RWPE2 (cell line): ENCODE results near the gene MRO.

ENCODE experiments used
- ATAC-seq: fragments of 200-7000 bp; cut with Tn5 transposase; 3 replicates; pipeline ENCODE4 v1.9.1; 2021; ENCODE audit warnings: low read depth
- DNase-seq: peaks from one replicate; pipeline ENCODE4 v3.0.0-alpha.2; 2020; ENCODE audit warnings: low spot score
- H3K27ac ChIP-seq: fragments of 450-650 bp; 2 replicates; pipeline ENCODE4 v1.5.1; 2017; ENCODE audit warnings: mild to moderate bottlenecking; ENCODE audit not compliant: poor library complexity, severe bottlenecking
- H3K27me3 ChIP-seq: fragments of 250-450 bp; sonication (Bioruptor Pico); 2 replicates; pipeline ENCODE4 v1.5.1; 2021; ENCODE audit warnings: mild to moderate bottlenecking, moderate library complexity; ENCODE audit not compliant: insufficient read depth, poor library complexity, severe bottlenecking
- H3K36me3 ChIP-seq: fragments of 250-450 bp; sonication (Bioruptor Pico); 2 replicates; pipeline ENCODE4 v1.5.1; 2020; ENCODE audit warnings: low read depth, mild to moderate bottlenecking, moderate library complexity
- H3K4me1 ChIP-seq: fragments of 250-450 bp; sonication (Bioruptor Pico); 2 replicates; pipeline ENCODE4 v1.5.1; 2021; ENCODE audit warnings: mild to moderate bottlenecking, moderate library complexity; ENCODE audit not compliant: insufficient read depth, poor library complexity, severe bottlenecking
- H3K4me3 ChIP-seq: fragments of 250-450 bp; sonication (Bioruptor Pico); 2 replicates; pipeline ENCODE4 v1.5.1; 2021; ENCODE audit warnings: mild to moderate bottlenecking, moderate library complexity; ENCODE audit not compliant: severe bottlenecking
- H3K9me3 ChIP-seq: fragments of 250-450 bp; sonication (Bioruptor Pico); 2 replicates; pipeline ENCODE4 v1.5.1; 2021; ENCODE audit warnings: mild to moderate bottlenecking, moderate library complexity; ENCODE audit not compliant: severe bottlenecking
- CTCF ChIP-seq: fragments of 450-650 bp; IDR thresholded peaks from one replicate; pipeline ENCODE4 v1.5.1; 2017; ENCODE audit warnings: mild to moderate bottlenecking, moderate library complexity; ENCODE audit not compliant: poor library complexity, severe bottlenecking

MRO gene

DNA sequence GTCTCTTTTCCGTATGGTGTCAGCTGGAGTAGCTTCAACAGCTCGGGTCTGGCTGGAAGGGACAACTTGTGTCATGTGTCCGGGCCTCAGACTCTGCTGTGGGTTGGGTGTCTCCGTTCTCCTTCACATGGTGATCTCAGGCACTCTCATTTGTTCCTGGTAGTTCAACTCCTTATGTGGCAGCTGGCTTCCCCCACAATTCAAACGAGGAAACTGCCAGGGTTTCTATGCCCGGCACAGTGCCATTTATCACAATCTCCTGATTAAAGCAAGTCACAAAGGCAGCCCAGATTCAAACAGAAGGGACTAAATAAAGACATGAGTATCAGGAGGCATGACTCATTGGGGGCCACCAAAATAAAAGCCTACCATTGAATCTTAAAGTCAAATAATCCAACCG, 22.7 kb downstream of the MRO start:
- DNase-seq (no peak), ATAC-seq (no peak)
- H3K4me1 ChIP-seq = no peaks in the 10 kb centered on the region
- H3K27me3 ChIP-seq = no peaks in the 10 kb centered on the region
- no peaks in the 10 kb centered on the region for H3K9me3 ChIP-seq
- no peak overlapping the region for H3K27ac ChIP-seq
- H3K4me3 ChIP-seq = no peak overlapping the region
- H3K36me3 ChIP-seq = no peaks in the 10 kb centered on the region
- TF ChIP-seq CTCF = no peak

- no peaks in the 10 kb centered on the region for H3K27me3 ChIP-seq
- no peaks in the 10 kb centered on the region for H3K36me3 ChIP-seq
- H3K4me1 ChIP-seq = no peaks in the 10 kb centered on the region
- TF ChIP-seq CTCF = no peak
- no peak overlapping the region for H3K27ac ChIP-seq
- H3K9me3 ChIP-seq = no peaks in the 10 kb centered on the region
- DNase-seq = no peak
- H3K4me3 ChIP-seq = no peak overlapping the region
- no peak for ATAC-seq
Observed at GRCh38 chr18:50796495-50796894, 23.3 kb downstream of the MRO start.

GRCh38 chr18:50793641-50794565, 25.9 kb downstream of the MRO start:
- Histone ChIP-seq H3K27me3 (no peaks in the 10 kb centered on the region), H3K36me3 (no peaks in the 10 kb centered on the region), H3K4me3 (no peak overlapping the region), H3K9me3 (no peaks in the 10 kb centered on the region), H3K4me1 (no peaks in the 10 kb centered on the region), H3K27ac (no peak overlapping the region)
- ATAC-seq = no peak
- no peak for DNase-seq
- no peak for TF ChIP-seq CTCF

- DNase-seq (no peak), ATAC-seq (no peak)
- Histone ChIP-seq H3K4me3 (no peak overlapping the region), H3K4me1 (no peaks in the 10 kb centered on the region), H3K9me3 (no peaks in the 10 kb centered on the region), H3K27ac (no peak overlapping the region), H3K27me3 (no peaks in the 10 kb centered on the region), H3K36me3 (no peaks in the 10 kb centered on the region)
- no peak for TF ChIP-seq CTCF
Observed at GRCh38 chr18:50792885-50793284, 26.9 kb downstream of the MRO start.
